Activated CD4-positive, CD25-positive, alpha-beta regulatory T cell (primary cell): ENCODE measurements around the gene DDX24.

Experiments used
- DNase-seq, 4 experiments: peaks; one replicate each; lab custom pipeline; 2025; lab: John Stamatoyannopoulos, UW

Gene DDX24

DNA sequence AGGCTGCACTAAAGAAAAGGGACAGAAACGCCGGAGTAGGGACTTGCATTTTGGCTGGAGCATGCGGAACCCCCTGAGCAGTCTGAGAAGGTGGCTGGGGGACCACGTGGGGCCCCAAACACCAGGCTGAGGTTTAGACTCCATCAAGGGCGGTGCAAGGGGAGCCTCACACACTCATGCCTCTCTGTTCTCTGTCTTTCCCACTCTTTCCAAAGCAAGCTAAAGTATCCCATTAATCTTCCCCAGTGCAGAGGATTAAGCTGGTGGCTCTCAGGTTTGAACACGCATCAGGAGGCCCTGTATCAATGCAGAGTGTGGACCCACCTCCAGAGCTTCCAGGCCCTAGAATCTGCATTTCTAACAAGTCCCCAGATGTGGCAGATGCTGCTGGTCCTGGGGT, 70.4 kb downstream of the DDX24 start:
- no peak for DNase-seq

DNA sequence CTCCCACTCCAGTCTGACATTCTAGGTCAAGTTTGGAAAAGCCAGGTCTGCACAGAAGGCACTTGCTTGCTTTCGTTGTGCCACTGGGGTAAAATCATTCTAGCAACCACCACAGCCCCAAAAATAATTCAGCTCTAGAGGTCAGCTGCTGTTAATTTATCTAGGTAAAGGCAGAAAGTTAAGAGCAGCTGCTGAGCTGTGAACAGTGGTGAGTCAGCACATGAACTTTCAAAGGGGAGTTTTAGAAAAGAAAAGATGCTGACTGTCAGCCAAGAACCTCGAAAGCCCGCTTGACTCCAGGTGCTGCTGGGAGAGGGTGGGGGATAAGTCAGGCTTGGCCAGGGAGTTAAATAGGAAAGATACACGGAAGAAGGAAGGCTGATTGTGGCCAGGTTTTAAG, 71.2 kb downstream of the DDX24 start:
- no peak for DNase-seq

DNA sequence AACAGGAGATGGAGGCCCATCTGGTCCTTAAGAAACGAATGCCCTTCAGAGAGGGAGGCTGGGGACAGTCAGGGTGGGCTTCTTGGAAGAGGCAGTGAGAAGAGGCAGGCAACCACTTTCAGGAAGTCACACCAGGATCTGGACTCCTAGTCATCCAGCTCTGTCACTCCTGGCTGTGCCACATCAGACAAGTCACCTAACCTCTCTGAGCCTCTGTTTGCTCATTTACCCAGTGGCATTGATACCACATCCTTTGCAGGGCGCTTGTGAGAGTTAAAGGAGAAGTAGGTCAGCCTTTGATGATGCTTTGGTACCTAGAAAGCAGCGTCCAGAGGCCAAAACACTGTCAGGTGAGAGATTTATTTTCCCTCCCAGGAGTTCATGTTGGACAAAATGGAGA, 72.8 kb downstream of the DDX24 start:
- no peak for DNase-seq

DNA sequence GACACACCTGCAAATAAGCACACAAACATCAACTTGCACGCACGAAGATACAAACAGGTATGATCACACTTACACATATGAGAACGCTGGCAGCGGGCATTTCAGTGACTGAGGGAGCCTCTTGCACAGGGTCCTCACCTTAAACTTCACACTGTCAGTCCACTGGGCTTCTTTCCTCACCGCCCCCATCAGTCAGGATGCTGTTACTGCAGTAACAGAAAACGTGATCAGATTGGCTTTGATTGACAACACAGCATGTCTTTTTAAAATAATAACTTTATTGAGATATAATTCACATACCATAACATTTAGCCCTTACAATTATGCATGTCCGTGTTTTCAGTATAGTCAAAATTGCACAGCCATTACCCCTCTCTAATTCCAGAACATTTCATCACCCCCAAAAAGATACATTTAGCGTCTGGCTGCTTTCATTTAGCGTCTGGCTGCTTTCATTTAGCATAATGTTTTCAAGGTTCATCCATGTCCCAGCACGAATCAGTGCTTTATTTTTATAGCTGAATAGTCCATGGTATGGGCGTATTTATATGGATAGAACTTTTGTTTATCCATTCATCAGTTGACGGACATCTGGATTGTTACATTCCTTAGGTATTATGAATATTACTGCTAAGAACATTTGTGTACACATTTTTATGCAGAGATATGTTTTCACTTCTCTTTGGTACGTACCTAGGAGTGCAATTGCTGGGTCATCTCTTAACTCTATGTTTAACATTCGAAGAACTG, 75.5 kb downstream of the DDX24 start:
- DNase-seq = no peak

DNA sequence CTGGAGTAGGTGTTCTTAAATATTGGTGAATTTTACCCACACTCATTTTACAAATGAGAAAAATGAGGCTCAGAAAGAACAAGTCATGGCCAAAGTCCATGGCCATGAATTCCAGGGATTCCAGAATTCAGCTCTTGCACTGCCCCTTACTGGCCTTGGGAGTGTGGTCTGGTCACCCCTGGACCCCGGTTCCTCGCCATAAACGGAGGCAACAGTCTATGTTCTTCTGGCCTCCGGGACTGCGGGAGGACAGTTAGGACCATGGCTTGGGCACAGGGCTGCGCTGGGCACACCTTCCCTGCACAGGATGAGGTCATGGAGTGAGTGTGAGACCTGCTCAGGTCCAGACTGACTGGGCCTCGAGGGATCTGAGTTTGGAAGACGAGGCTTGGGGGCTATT, 77.0 kb downstream of the DDX24 start:
- DNase-seq = no peak

DNA sequence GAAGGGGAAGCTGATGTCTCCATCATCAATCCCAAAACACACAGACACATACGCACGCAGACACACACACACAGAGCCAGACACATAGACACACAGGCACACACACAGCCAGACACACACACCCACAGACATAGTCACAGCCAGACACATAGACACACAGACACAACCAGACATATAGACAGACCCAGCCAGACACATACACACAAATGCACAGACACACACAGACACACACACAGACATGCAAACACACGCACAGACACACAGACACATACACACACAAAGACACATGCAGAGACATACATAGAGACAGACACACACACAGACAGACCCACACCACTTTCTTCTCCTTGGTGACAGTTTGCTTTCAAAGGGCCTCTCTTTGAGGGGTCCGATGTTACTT, 77.6 kb downstream of the DDX24 start:
- DNase-seq = no peak

DNA sequence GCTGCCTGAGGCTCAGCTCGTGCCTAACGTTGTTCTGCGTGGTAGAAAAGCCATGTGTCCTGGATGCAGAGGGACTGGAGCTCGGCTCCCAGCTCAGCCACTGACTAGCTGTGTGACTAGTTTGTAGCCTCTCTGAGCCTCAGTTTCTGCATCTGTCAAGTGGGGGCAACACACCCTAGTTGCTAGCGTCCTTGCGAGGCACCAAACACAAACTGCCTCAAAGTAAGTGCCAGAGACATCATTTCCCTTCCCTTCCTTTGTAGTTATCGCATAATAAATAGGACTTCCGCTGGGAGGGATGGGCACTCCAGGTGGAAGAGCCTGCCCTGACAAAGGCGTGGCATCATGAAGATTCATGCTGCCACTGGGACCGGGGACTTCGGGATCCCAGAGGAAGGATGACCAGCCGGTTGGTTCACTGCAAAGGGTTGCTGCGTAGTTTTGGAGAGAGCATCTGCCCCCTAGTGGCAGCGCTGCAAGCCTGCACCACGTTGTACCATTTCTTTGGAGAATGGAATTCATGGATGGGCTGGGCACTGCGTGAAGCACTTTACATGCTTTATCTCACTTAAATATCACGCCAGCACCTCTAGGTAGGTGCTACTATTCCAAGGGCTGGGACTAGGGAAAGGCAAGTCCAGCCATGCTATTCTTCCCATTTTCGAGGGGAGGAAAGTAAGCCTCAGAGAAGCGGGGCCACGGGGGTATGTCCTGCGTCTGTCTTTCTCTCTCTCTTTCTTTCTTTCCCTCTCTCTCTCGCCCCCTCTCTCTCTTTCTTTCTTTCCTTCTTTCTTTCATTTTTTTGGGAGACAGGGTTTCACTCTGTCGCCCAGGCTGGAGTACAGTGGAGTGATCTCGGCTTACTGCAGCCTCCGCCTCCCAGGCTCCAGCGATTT, 79.3 kb downstream of the DDX24 start:
- DNase-seq = peak in 3 of 4 experiments; percentile 10 to 30 (median 17)

DNA sequence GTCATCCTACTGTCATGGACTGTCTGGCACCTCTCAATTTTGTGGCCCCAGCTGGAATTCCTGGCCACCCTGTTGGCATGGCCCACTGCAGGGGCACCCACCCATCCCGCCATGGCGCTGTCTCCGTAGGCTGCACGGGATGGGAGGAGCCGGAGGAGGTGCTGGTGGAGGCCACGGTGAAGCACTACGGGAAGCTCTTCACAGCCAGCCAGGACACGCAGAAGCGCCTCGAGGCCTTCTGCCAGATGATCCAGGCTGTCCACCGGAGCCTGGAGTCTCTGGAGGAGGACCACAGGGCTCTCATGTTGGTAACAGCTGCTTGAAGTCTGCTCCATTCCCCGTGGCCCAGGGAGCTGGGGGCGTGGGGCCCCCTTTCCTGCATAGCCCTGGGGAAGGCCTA, 80.0 kb downstream of the DDX24 start:
- no peak for DNase-seq

DNA sequence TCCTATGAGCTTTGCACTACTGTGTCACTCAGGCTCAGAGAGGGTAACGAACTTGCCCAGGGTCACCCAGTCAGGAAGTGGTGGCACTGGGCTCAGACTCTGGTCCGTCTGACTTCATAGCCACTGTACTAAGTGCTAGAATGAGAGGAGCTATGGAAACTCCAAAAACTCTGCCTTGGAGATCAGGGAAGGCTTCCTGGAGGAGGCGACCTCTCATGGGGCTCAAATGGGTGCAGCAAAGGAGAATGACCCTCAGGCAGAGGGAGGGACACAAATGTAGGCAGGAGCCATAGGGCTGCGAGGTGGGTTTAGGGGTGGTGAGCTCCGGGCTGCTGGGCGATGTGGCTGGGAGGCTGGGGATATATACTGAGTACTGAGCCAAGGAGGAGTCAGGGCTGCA, 80.7 kb downstream of the DDX24 start:
- DNase-seq = no peak

DNA sequence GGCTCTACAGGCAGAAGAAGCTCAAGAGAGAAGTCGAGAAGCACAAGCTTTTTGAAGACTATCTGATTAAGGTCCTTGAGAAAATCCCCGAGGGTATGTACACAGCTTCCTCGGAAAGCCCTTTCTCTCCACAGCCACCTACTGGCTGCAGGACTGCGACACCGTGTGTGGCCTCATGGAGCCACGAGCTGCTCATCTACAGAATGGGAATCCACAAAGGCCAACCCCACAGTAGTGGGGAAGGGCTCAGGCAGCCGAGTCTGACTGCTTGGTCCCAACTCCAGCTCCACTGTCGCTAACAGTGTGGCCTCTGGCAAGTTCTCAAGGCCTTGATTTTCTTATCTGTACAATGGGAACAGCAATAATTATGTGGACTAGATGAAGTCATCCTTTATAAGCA, 81.4 kb downstream of the DDX24 start:
- DNase-seq = no peak

DNA sequence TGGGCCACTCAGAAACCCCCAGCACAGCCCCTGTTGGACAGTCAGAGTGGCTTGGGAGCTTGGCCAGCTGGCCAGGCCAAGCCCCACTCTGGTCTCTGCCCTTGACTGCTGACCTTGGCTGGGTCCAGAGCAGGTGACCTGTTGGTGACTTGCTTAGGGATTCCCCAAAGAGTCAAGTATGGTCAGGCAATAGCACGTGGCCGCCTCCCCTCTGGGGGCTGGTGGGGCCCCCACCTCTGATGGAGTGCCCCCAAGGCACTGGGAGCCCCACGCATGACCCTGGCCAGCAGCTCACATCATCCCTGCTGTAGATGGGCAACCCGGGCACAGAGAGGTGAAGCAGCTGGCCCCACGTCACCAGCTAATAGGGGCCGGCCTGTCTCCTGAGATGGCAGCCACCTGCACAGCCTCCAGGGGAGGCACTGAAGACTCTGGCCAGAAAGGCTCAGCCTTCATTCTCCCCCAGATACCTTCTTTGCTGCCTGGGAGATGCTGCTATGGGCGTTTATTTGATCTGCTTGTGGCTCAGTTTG, 82.1 kb downstream of the DDX24 start:
- no peak for DNase-seq
